Fibroblast of skin of right quadriceps (primary cell): ENCODE data around the gene PDLIM5.
"Not testable (repeated sequence)": the region's sequence is repeated elsewhere in the genome, so short reads cannot be mapped to it uniquely, and the experiment has no call there.

Experiments
- DNase-seq: peaks from one replicate; pipeline ENCODE4 v3.0.0-alpha.2; 2013

The PDLIM5 gene, protein sequence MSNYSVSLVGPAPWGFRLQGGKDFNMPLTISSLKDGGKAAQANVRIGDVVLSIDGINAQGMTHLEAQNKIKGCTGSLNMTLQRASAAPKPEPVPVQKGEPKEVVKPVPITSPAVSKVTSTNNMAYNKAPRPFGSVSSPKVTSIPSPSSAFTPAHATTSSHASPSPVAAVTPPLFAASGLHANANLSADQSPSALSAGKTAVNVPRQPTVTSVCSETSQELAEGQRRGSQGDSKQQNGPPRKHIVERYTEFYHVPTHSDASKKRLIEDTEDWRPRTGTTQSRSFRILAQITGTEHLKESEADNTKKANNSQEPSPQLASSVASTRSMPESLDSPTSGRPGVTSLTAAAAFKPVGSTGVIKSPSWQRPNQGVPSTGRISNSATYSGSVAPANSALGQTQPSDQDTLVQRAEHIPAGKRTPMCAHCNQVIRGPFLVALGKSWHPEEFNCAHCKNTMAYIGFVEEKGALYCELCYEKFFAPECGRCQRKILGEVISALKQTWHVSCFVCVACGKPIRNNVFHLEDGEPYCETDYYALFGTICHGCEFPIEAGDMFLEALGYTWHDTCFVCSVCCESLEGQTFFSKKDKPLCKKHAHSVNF

DNA sequence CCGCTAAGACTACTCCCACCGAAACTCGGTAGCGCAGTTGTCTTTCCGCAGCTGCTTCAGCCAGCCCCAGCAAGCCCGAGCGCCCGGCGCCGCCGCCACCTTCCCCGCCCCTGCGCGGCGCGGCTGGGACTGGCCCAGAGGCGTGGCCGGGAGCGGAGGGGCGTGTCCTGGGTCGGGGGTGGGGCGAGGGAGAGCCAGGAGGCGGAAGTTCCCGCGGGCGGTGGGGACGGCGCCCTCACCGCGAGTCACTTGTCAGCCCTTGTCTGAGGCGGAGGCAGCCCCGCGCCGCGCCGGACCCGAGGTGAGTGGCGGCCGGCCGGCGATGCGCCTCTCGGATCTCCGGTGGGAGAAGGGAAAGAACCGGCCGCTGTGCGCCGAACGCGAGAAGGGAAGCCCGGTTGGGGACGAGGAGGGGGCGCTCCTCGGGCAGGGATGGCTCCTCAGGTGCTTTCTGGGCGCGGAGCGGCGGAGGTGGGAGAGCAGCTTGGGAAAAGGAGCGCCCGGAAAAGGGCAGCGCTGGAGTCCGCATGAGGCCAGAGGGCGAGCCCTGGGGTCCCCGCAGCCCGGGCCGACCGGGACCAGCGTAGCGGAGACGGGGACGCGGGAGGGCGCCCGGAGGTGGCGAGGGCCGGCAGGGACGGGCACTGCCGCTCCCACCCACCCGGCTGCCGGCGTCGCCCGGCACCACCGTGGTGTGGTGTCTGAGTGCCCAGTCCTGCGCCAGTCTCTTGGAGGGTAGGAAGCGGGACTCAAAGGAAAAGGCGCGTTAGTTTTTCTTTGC, at the start of gene PDLIM5:
TSS of gene PDLIM5 (plus strand) at position 248 of the 781 bp plus-strand sequence. CDS start 3,347 bp downstream, outside the sequence.
- DNase-seq, result peak; percentile 88

GRCh38 chr4:94402439-94402838, 49.3 kb upstream of the PDLIM5 start:
- not testable (repeated sequence) for DNase-seq

- no peak for DNase-seq
These were observed 48.0 kb upstream of the PDLIM5 start for GRCh38 chr4:94403751-94404150.

GRCh38 chr4:94406668-94407437, 44.9 kb upstream of the PDLIM5 start:
- peak; percentile 75 for DNase-seq

- peak; percentile 57 for DNase-seq
These were observed 43.9 kb upstream of the PDLIM5 start for GRCh38 chr4:94407846-94408245.

DNA sequence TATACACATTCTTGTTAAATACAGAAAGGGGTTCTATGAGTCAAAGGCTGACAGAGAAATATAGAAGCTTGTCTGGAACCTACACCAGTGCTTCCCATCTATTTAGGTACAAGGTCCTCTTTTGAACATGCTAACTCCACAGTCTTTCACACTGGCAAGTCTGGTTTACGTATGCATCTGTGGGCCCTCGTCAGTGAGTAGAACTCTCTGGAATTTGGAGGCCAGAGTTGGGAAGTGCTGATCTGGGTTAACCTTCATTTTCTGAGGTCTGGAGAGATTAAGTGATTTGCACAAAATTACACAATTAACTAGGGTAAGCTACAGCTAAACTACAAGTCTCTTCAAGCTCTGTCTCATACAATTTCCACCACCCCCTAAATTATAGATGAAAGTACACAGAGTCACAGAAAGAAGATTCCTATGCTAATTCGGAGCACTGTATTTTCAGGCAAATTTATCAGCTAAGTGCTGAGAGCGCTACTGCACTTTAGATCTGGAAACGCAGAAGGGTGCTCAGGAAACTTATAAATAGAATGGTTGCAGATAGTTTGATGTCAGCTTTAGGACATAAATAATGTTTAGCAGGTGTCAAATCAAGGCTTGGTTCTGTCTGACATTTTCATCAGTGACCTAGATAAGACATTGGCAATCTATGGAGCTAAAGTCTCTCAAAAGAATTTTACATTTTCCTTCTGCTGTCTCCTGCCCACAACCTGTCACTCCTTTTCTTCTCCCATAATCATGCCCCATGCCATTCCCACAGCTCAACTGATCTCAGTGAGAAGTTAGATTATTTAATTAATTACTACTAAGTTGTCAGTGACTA, 43.0 kb upstream of the PDLIM5 start:
- peak; percentile 66 for DNase-seq

DNA sequence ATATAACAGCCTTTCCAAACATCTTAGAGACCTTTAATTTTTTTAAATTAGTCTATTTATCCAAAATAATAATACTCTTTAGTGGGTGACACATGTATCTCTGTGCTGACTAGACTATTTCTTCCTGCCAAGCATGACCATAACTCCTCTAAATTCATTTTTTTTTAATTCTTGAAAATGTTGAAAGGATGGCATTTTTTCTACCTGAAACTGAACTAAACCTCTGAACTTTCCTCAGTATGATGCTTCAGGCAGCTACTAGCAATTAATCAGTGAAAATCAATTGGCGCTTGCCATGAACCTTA, 42.4 kb upstream of the PDLIM5 start:
- DNase-seq, result no peak

GRCh38 chr4:94409962-94410361, 41.8 kb upstream of the PDLIM5 start:
- DNase-seq, result peak; percentile 23

DNA sequence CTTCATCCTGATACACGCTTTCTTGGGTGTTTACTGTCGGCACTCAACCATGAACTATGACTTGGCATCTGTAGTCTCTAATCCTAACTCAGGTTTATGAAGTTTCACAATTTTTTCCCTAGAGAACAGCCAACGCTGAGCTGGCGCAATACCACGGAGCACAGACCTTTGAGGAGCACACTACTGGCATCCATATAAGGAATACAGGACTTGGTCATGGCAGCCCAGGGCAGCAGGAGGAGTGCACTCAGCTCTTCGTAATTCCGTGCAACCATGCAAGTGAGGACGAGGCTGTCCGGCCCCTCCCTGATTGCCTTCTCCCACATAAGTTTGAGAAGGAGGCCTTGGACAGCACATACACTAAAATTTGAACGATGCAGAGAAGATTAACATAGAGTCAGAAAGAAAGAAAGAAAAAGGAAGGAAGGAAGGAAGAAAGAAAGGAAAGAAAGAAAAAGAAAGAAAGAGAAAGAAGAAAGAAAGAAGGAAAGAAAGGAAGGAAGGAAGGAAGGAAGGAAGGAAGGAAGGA, 41.0 kb upstream of the PDLIM5 start:
- peak; percentile 77 for DNase-seq

DNA sequence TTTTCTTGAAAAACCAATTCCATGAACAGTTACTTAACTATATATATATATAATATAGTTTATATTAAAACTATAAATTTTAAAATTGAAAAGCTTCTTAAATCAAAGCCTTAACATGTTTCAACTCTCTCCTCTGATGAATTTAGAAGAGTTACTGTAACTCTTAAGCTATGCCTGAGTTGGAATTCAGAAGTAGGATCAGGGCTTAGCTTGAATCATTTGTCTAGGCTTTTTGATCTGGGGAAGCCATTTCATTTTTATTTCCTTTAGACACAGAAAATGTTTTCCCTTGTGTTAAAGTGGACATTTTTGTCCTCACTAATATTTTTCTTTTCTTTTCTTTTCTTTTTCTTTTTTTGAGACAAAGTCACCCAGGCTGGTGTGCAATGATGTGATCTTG, 40.4 kb upstream of the PDLIM5 start:
- no peak for DNase-seq

DNA sequence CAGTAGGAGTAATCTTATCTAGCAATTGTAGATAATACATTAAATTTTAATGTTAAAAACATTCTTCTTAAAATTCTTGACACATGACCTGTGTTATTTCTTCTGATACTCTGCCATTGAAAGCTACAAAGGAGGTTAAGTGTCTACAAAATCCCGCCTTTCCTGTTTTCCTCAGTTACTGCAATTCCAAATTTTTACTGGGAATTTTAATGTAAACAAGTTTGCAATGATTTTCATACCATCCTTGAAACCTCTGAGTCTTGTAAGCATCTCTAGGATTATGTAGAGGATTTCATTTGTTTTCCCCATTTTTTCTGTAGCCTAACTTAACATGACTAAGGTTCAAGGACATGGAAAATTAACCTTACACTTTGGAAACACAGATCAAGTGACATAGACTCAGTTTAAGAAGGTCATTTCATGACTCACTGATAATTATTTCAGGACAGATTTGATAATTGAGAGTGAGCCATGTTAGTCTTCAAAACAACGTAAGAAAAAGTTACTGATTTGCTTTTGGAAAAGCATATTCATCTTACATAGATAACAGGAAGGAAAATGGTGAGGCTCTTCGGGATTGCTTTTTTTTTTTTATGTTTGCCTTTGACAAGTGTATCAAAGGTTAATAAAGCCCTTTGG, 39.6 kb upstream of the PDLIM5 start:
- no peak for DNase-seq

DNA sequence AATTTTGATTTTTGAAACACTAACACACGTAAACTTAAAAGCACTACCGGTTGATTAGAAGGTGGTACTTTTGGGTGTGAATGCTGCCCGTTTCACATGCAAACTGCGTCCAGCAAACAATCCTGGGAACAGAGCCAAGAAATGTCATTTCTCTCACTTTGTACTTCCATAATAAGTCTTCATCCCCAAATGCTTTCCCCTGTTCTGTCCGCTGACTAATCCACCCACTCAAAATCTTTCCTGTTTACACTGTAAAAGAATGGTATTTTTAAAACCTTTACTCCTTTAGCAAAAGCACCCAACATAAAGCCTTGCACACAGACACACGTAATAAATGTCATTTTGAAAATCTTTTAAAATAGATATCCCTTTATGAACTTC, 39.1 kb upstream of the PDLIM5 start:
- DNase-seq, result peak; percentile 68

DNA sequence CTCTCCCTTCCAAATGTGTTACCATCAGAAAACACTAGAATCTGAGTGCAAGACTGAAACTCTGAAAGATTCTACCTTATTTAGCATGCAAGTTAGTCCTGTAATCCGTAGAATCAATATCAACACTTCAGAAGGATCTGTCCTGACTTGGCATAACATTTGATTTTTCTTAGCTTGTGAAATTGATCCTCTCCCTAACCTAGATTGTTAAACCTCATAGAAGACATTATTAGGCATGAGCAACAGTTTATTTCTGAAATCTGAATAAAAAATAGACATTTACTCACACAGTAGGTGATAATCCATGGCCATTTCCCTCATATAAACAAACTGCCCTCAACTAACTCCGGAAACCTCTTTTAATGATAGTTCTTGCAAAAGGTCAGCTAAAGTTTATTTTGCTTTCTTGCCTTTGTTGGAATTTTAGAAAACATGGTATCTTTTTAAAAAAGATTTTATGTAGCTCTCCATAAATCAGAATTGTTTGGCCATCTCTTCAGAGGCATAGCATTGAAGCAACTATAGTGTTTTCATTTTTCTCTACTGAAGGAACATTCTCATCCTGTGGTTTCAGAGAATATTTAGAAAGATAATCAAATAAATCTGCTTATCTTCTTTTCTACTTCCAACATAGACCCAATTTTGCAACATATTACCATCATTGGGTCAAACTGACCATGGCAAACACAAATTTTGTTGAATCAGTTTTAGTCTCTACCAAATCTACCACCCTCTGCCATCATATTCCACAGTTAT, 38.5 kb upstream of the PDLIM5 start:
- DNase-seq, result peak; percentile 24

DNA sequence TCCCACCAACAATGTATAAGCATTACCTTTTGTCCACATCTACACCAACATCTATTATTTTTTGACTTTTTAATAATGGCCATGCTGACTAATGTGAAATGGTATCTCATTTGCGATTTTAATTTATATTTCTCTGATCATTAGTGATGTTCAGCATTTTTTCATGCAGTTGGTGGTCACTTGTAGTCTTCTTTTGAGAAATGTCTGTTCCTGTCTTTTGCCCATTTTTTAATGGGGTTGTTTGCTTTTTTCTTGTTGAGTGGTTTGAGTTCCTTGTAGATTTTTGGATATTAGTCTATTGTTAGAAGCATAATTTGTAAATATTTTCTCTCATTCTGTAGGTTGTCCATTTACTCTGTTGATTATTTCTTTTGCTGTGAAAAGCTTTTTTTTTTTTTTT, 36.8 kb upstream of the PDLIM5 start:
- DNase-seq, result no peak

- DNase-seq, result no peak
These were observed 36.3 kb upstream of the PDLIM5 start for GRCh38 chr4:94415448-94415847.

- DNase-seq, result no peak
These were observed 35.4 kb upstream of the PDLIM5 start for GRCh38 chr4:94416335-94416734.

DNA sequence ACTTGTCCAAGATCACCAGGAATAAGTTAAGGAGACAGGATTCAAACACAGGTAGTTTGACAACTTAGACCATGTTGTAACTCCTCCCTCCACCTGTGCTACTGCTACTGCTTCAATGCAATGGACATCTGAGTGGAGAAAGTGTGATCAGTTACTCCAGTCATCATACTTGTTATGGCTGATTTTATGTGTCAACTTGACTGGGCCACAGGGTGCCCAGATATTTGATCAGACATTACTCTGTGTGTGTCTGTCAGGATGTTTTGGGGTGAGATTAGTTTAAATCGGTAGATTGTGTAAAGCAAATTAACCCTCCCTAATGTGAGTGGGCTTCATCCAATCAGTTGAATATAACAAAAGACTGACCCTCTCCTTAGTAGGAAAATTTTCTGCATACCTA, 34.8 kb upstream of the PDLIM5 start:
- no peak for DNase-seq

GRCh38 chr4:94419549-94419948, 32.2 kb upstream of the PDLIM5 start:
- no peak for DNase-seq

- no peak for DNase-seq
These were observed 31.8 kb upstream of the PDLIM5 start for GRCh38 chr4:94419956-94420355.

DNA sequence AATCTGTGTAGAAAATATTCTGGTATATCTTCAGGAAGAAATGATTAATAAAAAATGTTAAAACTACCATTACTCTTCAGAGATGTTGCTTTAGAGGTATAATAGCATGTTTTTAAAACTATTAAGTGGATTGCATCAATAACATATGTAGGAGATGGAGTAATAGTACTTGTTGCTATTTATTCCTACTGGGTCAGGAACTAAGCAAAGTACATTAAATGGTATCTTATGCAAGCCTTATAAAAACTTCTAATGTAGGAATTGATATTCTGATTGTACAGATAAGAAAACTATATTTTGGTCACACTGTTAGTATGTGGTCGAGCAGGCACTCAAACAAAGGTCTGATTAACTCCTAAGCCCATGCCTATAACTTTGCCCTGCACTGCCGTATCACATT, 31.4 kb upstream of the PDLIM5 start:
- no peak for DNase-seq

DNA sequence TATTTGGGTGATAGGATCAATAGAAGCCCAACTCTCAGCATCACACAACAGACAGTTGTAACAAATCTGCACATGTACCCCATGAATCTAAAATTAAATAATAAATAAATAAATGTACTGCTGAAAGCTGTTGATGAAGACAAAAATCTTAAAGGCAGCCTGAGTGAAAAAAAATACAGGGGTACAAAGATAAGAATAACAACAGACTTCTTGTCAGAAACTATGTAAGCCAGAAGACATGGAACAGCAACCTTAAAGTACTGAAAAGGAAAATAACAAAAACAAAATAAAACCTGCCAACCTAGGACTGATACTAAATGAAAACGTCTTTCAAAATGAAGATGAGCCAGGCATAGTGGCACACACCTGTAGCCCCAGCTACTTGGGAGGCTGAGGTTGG, 25.0 kb upstream of the PDLIM5 start:
- DNase-seq, result no peak
